K562 (cell line): ENCODE measurements around the gene LRRC8E. TPM values are rescaled to one million over a fixed set of nuclear protein-coding genes. Genes with fewer than 3 reads are reported as not detected.
A peak's percentile ranks its signal among the peaks of the same experiment; 100 is the strongest.

ENCODE experiments used
- CBX3 ChIP-seq, 2 experiments: IDR thresholded peaks; 1 replicate in 1 of 2; 2 replicates in 1 of 2; pipeline ENCODE4 v1.6.1; 2012; ENCODE audit warnings: inconsistent platforms in 2 of 2, low read length in 2 of 2, borderline replicate concordance in 1 of 2, control low read depth in 1 of 2
- CCNT2 ChIP-seq: IDR thresholded peaks from 2 replicates; pipeline ENCODE4 v1.6.1; 2011; ENCODE audit warnings: borderline replicate concordance, low read depth, mild to moderate bottlenecking, moderate library complexity, mixed read lengths, low read length; ENCODE audit not compliant: insufficient read length; ENCODE audit errors: extremely low read depth
- CREB1 ChIP-seq, 2 experiments: sonication (generic) in 1 of 2; formaldehyde crosslinking in 1 of 2; IDR thresholded peaks; 2 replicates each; pipeline versions ENCODE4 v1.6.1 to v1.8.0; 2012 to 2022; ENCODE audit warnings: inconsistent platforms in 1 of 2, mild to moderate bottlenecking in 1 of 2, missing genetic modification reagents in 1 of 2, moderate library complexity in 1 of 2
- ETS2 ChIP-seq: IDR thresholded peaks from 2 replicates; pipeline ENCODE4 v1.6.1; 2016; ENCODE audit warnings: borderline replicate concordance, missing genetic modification characterization, mild to moderate bottlenecking, moderate library complexity, missing compliant biosample characterization; ENCODE audit not compliant: poor library complexity, severe bottlenecking
- EZH2 ChIP-seq: IDR thresholded peaks from 2 replicates; pipeline ENCODE4 v1.6.1; 2012; ENCODE audit warnings: low read depth, mild to moderate bottlenecking, inconsistent platforms, low read length, borderline replicate concordance
- FOXM1 ChIP-seq, 2 experiments: fragments of 450-650 bp in 1 of 2; sonication (generic) in 1 of 2; formaldehyde crosslinking in 1 of 2; IDR thresholded peaks; 2 replicates each; pipeline versions ENCODE4 v1.6.1 to v1.9.0; 2017 to 2022; ENCODE audit warnings: low read depth in 2 of 2, mild to moderate bottlenecking in 2 of 2, missing genetic modification reagents in 1 of 2, moderate library complexity in 1 of 2
- GMEB1 ChIP-seq: fragments of 250-450 bp; sonication (Bioruptor Pico); IDR thresholded peaks from 2 replicates; pipeline ENCODE4 v1.4.0; 2020; ENCODE audit warnings: mild to moderate bottlenecking
- NCOA2 ChIP-seq, 2 experiments: fragments of 450-650 bp; IDR thresholded peaks; 2 replicates each; pipeline ENCODE4 v1.6.1; 2018; ENCODE audit warnings: mild to moderate bottlenecking in 2 of 2, moderate library complexity in 1 of 2; ENCODE audit not compliant: partially characterized antibody in 2 of 2
- NCOR1 ChIP-seq: fragments of 450-650 bp; IDR thresholded peaks from 2 replicates; pipeline ENCODE4 v1.6.1; 2016; ENCODE audit warnings: mild to moderate bottlenecking, moderate library complexity
- NFRKB ChIP-seq: fragments of 450-650 bp; IDR thresholded peaks from 2 replicates; pipeline ENCODE4 v1.6.1; 2016; ENCODE audit warnings: low read depth
- POLR2A ChIP-seq: fragments of 450-650 bp; conservative IDR thresholded peaks from 2 replicates; pipeline ENCODE4 v1.6.1; 2016
- RBM14 ChIP-seq: fragments of 200-400 bp; formaldehyde crosslinking; IDR thresholded peaks from 2 replicates; pipeline ENCODE4 v1.6.1; 2018; ENCODE audit warnings: low read depth, mild to moderate bottlenecking, low read length, moderate library complexity, borderline replicate concordance; ENCODE audit not compliant: insufficient read depth
- RFX5 ChIP-seq: IDR thresholded peaks from 2 replicates; pipeline ENCODE4 v1.6.1; 2011; ENCODE audit warnings: low read depth, mild to moderate bottlenecking, improper control_type of control experiment, low read length
- SREBF2 ChIP-seq: sonication (generic); formaldehyde crosslinking; IDR thresholded peaks from 2 replicates; pipeline ENCODE4 v1.4.0; 2020; ENCODE audit warnings: mild to moderate bottlenecking, missing genetic modification reagents
- SRSF1 ChIP-seq: fragments of 200-400 bp; formaldehyde crosslinking; IDR thresholded peaks from 2 replicates; pipeline ENCODE4 v1.6.1; 2017; ENCODE audit warnings: mild to moderate bottlenecking, low read depth, low read length, moderate library complexity
- TBP ChIP-seq: optimal IDR thresholded peaks from 2 replicates; pipeline ENCODE3; 2011; ENCODE audit warnings: low read depth, low read length, improper control_type of control experiment
- TCFL5 ChIP-seq: fragments of 250-450 bp; sonication (Bioruptor Pico); conservative IDR thresholded peaks from 2 replicates; pipeline ENCODE4 v1.6.1; 2021; ENCODE audit warnings: mild to moderate bottlenecking, moderate library complexity, matching md5 sums
- ZBTB26 ChIP-seq: fragments of 450-650 bp; formaldehyde crosslinking; IDR thresholded peaks from 2 replicates; pipeline ENCODE4 v1.4.0; 2022; ENCODE audit warnings: missing genetic modification characterization
- ZNF143 ChIP-seq: sonication (generic); formaldehyde crosslinking; IDR thresholded peaks from 2 replicates; pipeline ENCODE4 v1.9.0; 2022; ENCODE audit warnings: mild to moderate bottlenecking, missing genetic modification reagents
- ZNF395 ChIP-seq: fragments of 200-800 bp; sonication (Bioruptor generic); IDR thresholded peaks from 2 replicates; pipeline ENCODE4 v1.6.1; 2017; ENCODE audit warnings: missing genetic modification characterization, missing compliant biosample characterization
- ZNF589 ChIP-seq: fragments of 200-800 bp; sonication (Bioruptor generic); IDR thresholded peaks from 2 replicates; pipeline ENCODE4 v1.6.1; 2016; ENCODE audit warnings: low read depth, missing genetic modification characterization, missing compliant biosample characterization
- ZNF76 ChIP-seq: fragments of 250-450 bp; sonication (Bioruptor Pico); IDR thresholded peaks from 2 replicates; pipeline ENCODE4 v1.4.0; 2020; ENCODE audit warnings: mild to moderate bottlenecking, moderate library complexity, borderline replicate concordance
- polyA plus RNA-seq, 8 experiments: library from polyadenylated mRNA; depleted of rRNA in 4 of 8; stranded (reverse) in 5 of 8; unstranded in 3 of 8; fragments of >200 nt; fragmentation: Nextera tagmentation in 2 of 8; fragmentation: Illumina TruSeq in 1 of 8; extraction: Ambion mirVana in 2 of 8; extraction: Trizol in 1 of 8; gene quantifications; 2 replicates each; pipeline versions ENCODE4 v1.2.1 to v1.2.3, GENCODE V29; 2011 to 2014; ENCODE audit warnings: inconsistent platforms in 1 of 8, missing spikeins in 1 of 8
- total RNA-seq, 7 experiments: library from RNA; depleted of rRNA in 6 of 7; stranded (reverse); fragments of >200 nt in 6 of 7; fragmentation: Illumina TruSeq in 2 of 7; extraction: Trizol in 2 of 7; gene quantifications; 2 replicates each; pipeline versions ENCODE4 v1.2.1 to v1.2.3, GENCODE V29; 2011 to 2021; ENCODE audit warnings: low replicate concordance in 1 of 7

Gene LRRC8E
- total and polyA plus RNA-seq, 9 of the 15 experiments (the other 6 are each of a cell fraction or from before 2014, with no cell fraction given) = 0.08 to 5.7 (median 3.5) TPM; not detected in 1

- TF ChIP-seq RBM14 (no peak), NFRKB (no peak), ZNF395 (CRISPR knock-in tag) (no peak), SRSF1 (no peak), RFX5 (no peak), TCFL5 (CRISPR knock-in tag) (no peak), FOXM1 (IDR thresholded peaks at IDR 0.05; ENCODE audit: low read depth) (no peak), FOXM1 (CRISPR knock-in tag; IDR thresholded peaks at IDR 0.05; ENCODE audit: low read depth) (no peak), CREB1 (IDR thresholded peaks at IDR 0.05) (no peak), CREB1 (CRISPR knock-in tag; IDR thresholded peaks at IDR 0.05) (peak; percentile 22; the same call in 1 of the 2 replicates), ZNF589 (CRISPR knock-in tag) (no peak), NCOA2 (IDR thresholded peaks at IDR 0.05; ENCODE audit: partially characterized antibody in 2 of 2) (no peak), CCNT2 (peak; percentile 66), EZH2 (no peak), POLR2A (peak; percentile 82), ZNF76 (CRISPR knock-in tag) (no peak), CBX3 (IDR thresholded peaks at IDR 0.05; ENCODE audit: borderline replicate concordance in 1 of 2, low read length in 2 of 2) (no peak), ZNF143 (no peak), TBP (no peak), NCOR1 (no peak), SREBF2 (no peak), ETS2 (tag) (no peak), ZBTB26 (CRISPR knock-in tag) (0 out of 2 replicates have a peak, but pooled peaks have one; percentile 57), GMEB1 (no peak)
These were observed 37.9 kb downstream of the LRRC8E start, which contains the start of gene CTXN1 (continued) for GRCh38 chr19:7926021-7926726.
